Measurements from ENCODE around the gene GAB2. TPM values are rescaled to one million over a fixed set of nuclear protein-coding genes. Genes with fewer than 3 reads are reported as not detected.

Gene GAB2
- total RNA-seq, 1 donor from 2014 or later = 10.9 TPM

DNA sequence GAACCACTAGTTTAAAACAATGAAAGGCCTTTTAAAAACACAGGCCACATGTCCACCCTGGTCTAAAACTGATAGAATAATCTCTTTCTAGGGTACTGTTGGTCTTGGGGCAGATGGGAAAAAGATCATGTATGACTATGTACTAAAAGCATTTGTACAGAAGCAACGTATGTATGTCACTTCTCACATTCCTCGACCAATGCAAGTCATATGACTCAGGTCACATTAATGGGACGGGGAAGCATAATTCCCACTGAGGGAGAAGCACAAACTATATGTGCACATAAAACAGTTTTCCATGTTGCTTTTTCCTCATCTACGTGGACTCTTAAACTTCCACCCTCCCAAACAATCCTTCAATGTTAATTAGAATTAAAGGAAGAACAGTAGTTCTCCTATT, 32.2 kb upstream of the GAB2 start:
- no peak overlapping the region for H3K27ac Mint-ChIP-seq (ENCODE audit: unreplicated experiment)
- no peaks in the 10 kb centered on the region for H3K9me3 Mint-ChIP-seq (ENCODE audit: low read depth)
- H3K27me3 Mint-ChIP-seq (ENCODE audit: low read depth) = no peaks in the 10 kb centered on the region
- no peaks in the 10 kb centered on the region for H3K36me3 Mint-ChIP-seq (ENCODE audit: low read depth)
- DNase-seq (ENCODE audit: low spot score) = no peak
- H3K4me1 Mint-ChIP-seq (ENCODE audit: low read depth) = peaks cover 4% of the 10 kb centered on the region
- H3K4me3 Mint-ChIP-seq (ENCODE audit: unreplicated experiment) = no peak overlapping the region
- no peak for TF ChIP-seq CTCF (IDR thresholded peaks at IDR 0.05)

DNA sequence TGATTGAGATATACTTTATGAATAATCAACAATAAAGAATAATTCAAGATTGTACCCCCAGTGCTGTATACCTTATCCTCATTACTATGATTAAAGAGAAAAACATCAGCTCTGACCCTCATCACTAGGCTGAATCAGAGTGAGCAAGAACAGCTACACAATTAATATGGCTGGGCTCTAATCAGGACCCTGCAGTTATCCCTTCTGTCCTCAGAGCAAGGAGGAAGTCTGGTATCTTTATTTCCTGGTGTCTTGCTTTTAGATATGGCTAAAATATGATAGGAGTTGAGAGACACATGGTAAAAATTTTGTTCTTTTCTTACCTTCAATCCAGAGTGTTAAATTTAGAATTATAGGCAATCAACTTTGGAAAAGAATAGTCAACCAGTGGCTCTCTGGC, 28.6 kb upstream of the GAB2 start:
- no peak for DNase-seq (ENCODE audit: low spot score)
- H3K36me3 Mint-ChIP-seq (ENCODE audit: low read depth) = peaks cover 7% of the 10 kb centered on the region
- no peak for TF ChIP-seq CTCF (IDR thresholded peaks at IDR 0.05)
- H3K27me3 Mint-ChIP-seq (ENCODE audit: low read depth) = no peaks in the 10 kb centered on the region
- H3K9me3 Mint-ChIP-seq (ENCODE audit: low read depth) = no peaks in the 10 kb centered on the region
- H3K4me3 Mint-ChIP-seq (ENCODE audit: unreplicated experiment) = no peak overlapping the region
- H3K4me1 Mint-ChIP-seq (ENCODE audit: low read depth) = peaks cover 4% of the 10 kb centered on the region
- no peak overlapping the region for H3K27ac Mint-ChIP-seq (ENCODE audit: unreplicated experiment)

- no peak overlapping the region for H3K4me3 Mint-ChIP-seq (ENCODE audit: unreplicated experiment)
- no peaks in the 10 kb centered on the region for H3K27me3 Mint-ChIP-seq (ENCODE audit: low read depth)
- H3K4me1 Mint-ChIP-seq (ENCODE audit: low read depth) = no peaks in the 10 kb centered on the region
- H3K27ac Mint-ChIP-seq (ENCODE audit: unreplicated experiment) = no peak overlapping the region
- DNase-seq (ENCODE audit: low spot score) = no peak
- H3K9me3 Mint-ChIP-seq (ENCODE audit: low read depth) = no peaks in the 10 kb centered on the region
- peaks cover 7% of the 10 kb centered on the region for H3K36me3 Mint-ChIP-seq (ENCODE audit: low read depth)
- TF ChIP-seq CTCF (IDR thresholded peaks at IDR 0.05) = no peak
These were observed 27.1 kb upstream of the GAB2 start for GRCh38 chr11:78444726-78445125.

DNA sequence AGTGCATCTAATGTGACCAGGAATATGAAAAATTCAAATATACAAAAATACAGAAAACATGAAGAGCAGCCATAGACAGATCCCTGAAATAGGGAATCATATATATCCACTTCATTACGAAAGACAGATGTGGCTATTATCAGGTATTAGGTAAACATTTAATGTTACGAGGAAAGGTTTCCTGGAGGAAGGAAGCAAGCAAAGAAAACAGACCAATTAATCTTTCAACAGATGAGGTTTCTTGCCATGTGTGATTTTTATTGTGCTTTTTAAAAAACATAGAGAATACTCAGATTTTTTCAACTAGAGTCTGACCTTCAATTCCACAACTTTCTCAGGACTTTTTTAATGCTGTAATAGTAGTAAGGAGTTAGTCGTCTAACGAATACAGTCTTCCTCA, 24.3 kb upstream of the GAB2 start:
- Mint-ChIP-seq H3K36me3 (ENCODE audit: low read depth) (peaks cover 10% of the 10 kb centered on the region), H3K27me3 (ENCODE audit: low read depth) (no peaks in the 10 kb centered on the region), H3K27ac (ENCODE audit: unreplicated experiment) (no peak overlapping the region), H3K4me1 (ENCODE audit: low read depth) (no peaks in the 10 kb centered on the region), H3K9me3 (ENCODE audit: low read depth) (no peaks in the 10 kb centered on the region), H3K4me3 (ENCODE audit: unreplicated experiment) (no peak overlapping the region)
- DNase-seq (ENCODE audit: low spot score) = no peak
- no peak for TF ChIP-seq CTCF (IDR thresholded peaks at IDR 0.05)

- no peaks in the 10 kb centered on the region for H3K4me1 Mint-ChIP-seq (ENCODE audit: low read depth)
- no peak overlapping the region for H3K27ac Mint-ChIP-seq (ENCODE audit: unreplicated experiment)
- peaks cover 9% of the 10 kb centered on the region for H3K36me3 Mint-ChIP-seq (ENCODE audit: low read depth)
- H3K27me3 Mint-ChIP-seq (ENCODE audit: low read depth) = no peaks in the 10 kb centered on the region
- TF ChIP-seq CTCF (IDR thresholded peaks at IDR 0.05) = no peak
- DNase-seq (ENCODE audit: low spot score) = no peak
- H3K4me3 Mint-ChIP-seq (ENCODE audit: unreplicated experiment) = no peak overlapping the region
- H3K9me3 Mint-ChIP-seq (ENCODE audit: low read depth) = no peaks in the 10 kb centered on the region
These were observed 20.8 kb upstream of the GAB2 start for GRCh38 chr11:78438298-78438975.

Data from chondrocyte (in vitro differentiated cells).